Measurements from ENCODE around the gene FAM161A. TPM values are rescaled to one million over a fixed set of nuclear protein-coding genes. Genes with fewer than 3 reads are reported as not detected.

The FAM161A gene
- total RNA-seq, 1 experiment from 2014 or later, result 7.3 TPM

DNA sequence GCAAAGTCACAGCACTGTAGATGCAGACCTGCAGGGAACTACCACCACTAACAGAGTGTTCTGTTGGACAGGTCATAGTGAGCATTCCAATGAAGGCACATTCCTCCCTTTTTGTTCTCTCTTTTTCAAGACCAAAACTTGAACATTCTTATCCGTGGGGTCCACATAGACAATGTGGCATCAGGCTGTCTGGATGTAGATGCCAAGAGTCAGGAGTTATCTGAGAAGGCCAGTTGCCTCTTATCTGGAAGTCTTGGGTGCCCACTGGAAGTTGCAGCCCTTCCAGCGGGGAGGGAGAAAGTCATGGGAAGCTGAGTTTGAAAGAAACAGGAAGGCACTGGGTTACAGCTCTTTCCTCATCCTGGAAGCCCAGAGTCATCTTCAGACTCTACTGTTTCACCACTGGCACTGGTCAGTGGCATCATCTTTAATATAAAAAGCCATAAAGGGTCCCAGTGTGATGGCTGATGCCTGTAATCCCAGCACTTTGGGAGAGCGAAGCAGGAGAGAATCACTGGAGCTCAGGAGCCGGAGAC lies 61.4 kb downstream of the FAM161A start (continued):
- TF ChIP-seq POLR2AphosphoS5 (IDR thresholded peaks at IDR 0.05; ENCODE audit: low read depth, low read length) (no peak), EZH2phosphoT487 (IDR thresholded peaks at IDR 0.05; ENCODE audit: borderline replicate concordance) (no peak), CEBPB (IDR thresholded peaks at IDR 0.05; ENCODE audit: low read depth) (no peak), CBX3 (IDR thresholded peaks at IDR 0.05; ENCODE audit: low read depth) (no peak), ZFX (IDR thresholded peaks at IDR 0.05) (no peak)
- TF ChIP-seq, protein P1, sequence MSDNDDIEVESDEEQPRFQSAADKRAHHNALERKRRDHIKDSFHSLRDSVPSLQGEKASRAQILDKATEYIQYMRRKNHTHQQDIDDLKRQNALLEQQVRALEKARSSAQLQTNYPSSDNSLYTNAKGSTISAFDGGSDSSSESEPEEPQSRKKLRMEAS (IDR thresholded peaks at IDR 0.05), result no peak
- TF ChIP-seq, protein P2, sequence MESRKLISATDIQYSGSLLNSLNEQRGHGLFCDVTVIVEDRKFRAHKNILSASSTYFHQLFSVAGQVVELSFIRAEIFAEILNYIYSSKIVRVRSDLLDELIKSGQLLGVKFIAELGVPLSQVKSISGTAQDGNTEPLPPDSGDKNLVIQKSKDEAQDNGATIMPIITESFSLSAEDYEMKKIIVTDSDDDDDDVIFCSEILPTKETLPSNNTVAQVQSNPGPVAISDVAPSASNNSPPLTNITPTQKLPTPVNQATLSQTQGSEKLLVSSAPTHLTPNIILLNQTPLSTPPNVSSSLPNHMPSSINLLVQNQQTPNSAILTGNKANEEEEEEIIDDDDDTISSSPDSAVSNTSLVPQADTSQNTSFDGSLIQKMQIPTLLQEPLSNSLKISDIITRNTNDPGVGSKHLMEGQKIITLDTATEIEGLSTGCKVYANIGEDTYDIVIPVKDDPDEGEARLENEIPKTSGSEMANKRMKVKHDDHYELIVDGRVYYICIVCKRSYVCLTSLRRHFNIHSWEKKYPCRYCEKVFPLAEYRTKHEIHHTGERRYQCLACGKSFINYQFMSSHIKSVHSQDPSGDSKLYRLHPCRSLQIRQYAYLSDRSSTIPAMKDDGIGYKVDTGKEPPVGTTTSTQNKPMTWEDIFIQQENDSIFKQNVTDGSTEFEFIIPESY (IDR thresholded peaks at IDR 0.05; ENCODE audit: extremely low read depth, insufficient replicate concordance, low read length), result no peak

DNA sequence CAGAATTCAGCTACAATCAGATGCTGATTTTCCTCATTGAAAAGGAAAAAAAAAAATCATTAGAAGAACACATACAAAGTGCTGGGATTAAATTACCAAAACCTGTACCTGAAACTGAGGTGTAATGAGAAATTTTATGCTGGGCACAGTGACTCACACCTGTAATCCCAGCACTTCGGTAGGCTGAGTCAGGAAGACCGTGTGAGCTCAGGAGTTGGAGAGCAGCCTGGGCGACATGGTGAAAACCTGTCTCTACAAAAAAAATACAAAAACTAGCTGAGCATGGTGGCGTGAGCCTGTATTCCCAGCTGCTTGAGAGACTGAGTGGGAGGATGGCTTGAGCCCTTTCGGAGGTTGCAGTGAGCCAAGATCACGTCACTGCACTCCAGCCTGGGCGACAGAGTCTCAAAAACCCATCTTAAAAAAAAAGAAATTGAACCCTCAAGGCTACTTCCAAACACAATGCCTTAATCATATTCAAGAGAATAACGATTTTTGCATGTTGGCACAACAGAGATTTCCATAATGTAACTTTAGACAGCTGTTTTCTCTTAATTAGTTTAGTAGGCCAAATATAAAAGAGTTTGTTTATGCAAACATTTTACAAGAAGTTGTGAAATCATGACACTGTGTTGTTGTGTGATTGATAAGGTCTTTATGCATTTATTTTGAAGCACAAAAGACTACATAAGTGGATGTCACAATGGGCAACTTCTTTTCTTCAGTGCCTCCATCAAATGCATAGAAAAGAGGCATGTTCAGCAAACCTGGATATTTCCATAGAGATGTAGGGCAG lies 63.9 kb downstream of the FAM161A start:
- POLR2A ChIA-PET, result no interaction called here
- Histone ChIP-seq H2AFZ (ENCODE audit: low read depth, low read length, poor library complexity, severe bottlenecking) (no peak overlapping the region), H3K79me2 (ENCODE audit: insufficient read depth, low read length) (no peaks in the 10 kb centered on the region), H3K9me2 (ENCODE audit: insufficient read depth) (no peaks in the 10 kb centered on the region), H3K27me3 (ENCODE audit: insufficient read depth, low read length) (no peaks in the 10 kb centered on the region), H3K9ac (ENCODE audit: low read length) (no peak overlapping the region), H3K4me3 (replicated peaks in 1 of 2; ENCODE audit: low read depth in 1 of 2, low read length in 2 of 2) (no peak overlapping the region), H3K4me2 (ENCODE audit: low read length) (0 out of 2 replicates have a peak overlapping the region, but pooled peaks have one; percentile 9), H3K4me1 (ENCODE audit: control insufficient read depth in 1 of 2, insufficient read depth in 2 of 2, low read length in 2 of 2) (peaks cover 0 to 7% of the 10 kb centered on the region in 2 experiments; a peak in 1 of 4 replicates), H3K9me3 (ENCODE audit: control insufficient read depth in 1 of 2, insufficient read depth in 1 of 2, low read depth in 1 of 2, low read length in 2 of 2) (no peaks in the 10 kb centered on the region), H3K27ac (ENCODE audit: low read depth, low read length) (no peak overlapping the region), H4K20me1 (ENCODE audit: insufficient read depth) (no peaks in the 10 kb centered on the region), H3K36me3 (ENCODE audit: control insufficient read depth in 1 of 2, insufficient read depth in 2 of 2, low read length in 2 of 2) (no peaks in the 10 kb centered on the region)
- DNase-seq (ENCODE audit: low read depth, low spot score) (no peak), ATAC-seq (no peak)
- CTCF ChIA-PET, result no interaction called here
- intact Hi-C loops (cut with micrococcal nuclease), result loop anchor here (5.0 kb wide), 1 partner anchor 653 kb away; no protein-coding TSS in a partner anchor
- TF ChIP-seq FOSL1 (IDR thresholded peaks at IDR 0.05; ENCODE audit: low read depth) (0 out of 2 replicates have a peak, but pooled peaks have one; percentile 20), ELF1 (IDR thresholded peaks at IDR 0.05; ENCODE audit: borderline replicate concordance, low read depth) (no peak), RAD21 (IDR thresholded peaks at IDR 0.05; ENCODE audit: low read depth) (no peak), JUND (IDR thresholded peaks at IDR 0.05) (peak; percentile 30; the same call in 1 of the 2 replicates), POLR2A (IDR thresholded peaks at IDR 0.05; ENCODE audit: borderline replicate concordance, extremely low read depth, insufficient read depth, insufficient read length) (no peak), EZH2 (IDR thresholded peaks at IDR 0.05) (no peak)
- TF ChIP-seq, protein P1 (IDR thresholded peaks at IDR 0.05), result no peak
- TF ChIP-seq, protein P2 (IDR thresholded peaks at IDR 0.05; ENCODE audit: extremely low read depth, insufficient replicate concordance, low read length), result no peak
- TF ChIP-seq, protein P3, sequence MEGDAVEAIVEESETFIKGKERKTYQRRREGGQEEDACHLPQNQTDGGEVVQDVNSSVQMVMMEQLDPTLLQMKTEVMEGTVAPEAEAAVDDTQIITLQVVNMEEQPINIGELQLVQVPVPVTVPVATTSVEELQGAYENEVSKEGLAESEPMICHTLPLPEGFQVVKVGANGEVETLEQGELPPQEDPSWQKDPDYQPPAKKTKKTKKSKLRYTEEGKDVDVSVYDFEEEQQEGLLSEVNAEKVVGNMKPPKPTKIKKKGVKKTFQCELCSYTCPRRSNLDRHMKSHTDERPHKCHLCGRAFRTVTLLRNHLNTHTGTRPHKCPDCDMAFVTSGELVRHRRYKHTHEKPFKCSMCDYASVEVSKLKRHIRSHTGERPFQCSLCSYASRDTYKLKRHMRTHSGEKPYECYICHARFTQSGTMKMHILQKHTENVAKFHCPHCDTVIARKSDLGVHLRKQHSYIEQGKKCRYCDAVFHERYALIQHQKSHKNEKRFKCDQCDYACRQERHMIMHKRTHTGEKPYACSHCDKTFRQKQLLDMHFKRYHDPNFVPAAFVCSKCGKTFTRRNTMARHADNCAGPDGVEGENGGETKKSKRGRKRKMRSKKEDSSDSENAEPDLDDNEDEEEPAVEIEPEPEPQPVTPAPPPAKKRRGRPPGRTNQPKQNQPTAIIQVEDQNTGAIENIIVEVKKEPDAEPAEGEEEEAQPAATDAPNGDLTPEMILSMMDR (IDR thresholded peaks at IDR 0.05 in 2 of 3, conservative IDR thresholded peaks at IDR 0.05 in 1 of 3; ENCODE audit: borderline replicate concordance in 1 of 3, insufficient read depth in 1 of 3, low read depth in 2 of 3, low read length in 2 of 3), result no peak
- BruUV-seq (replicated peaks), result no TSS peak
- RAD21 ChIA-PET (ENCODE audit: low non-redundant PET in 1 of 2, low total read pairs in 2 of 2, uncharacterized antibody in 2 of 2, unreplicated experiment in 2 of 2), result no interaction called here
